RWPE2 (cell line): ENCODE measurements around the gene PFN4.

Source experiments
- ATAC-seq: fragments of 200-7000 bp; cut with Tn5 transposase; 3 replicates; pipeline ENCODE4 v1.9.1; 2021; ENCODE audit warnings: low read depth
- DNase-seq: peaks from one replicate; pipeline ENCODE4 v3.0.0-alpha.2; 2020; ENCODE audit warnings: low spot score
- H3K27ac ChIP-seq: fragments of 450-650 bp; 2 replicates; pipeline ENCODE4 v1.5.1; 2017; ENCODE audit warnings: mild to moderate bottlenecking; ENCODE audit not compliant: poor library complexity, severe bottlenecking
- H3K27me3 ChIP-seq: fragments of 250-450 bp; sonication (Bioruptor Pico); 2 replicates; pipeline ENCODE4 v1.5.1; 2021; ENCODE audit warnings: mild to moderate bottlenecking, moderate library complexity; ENCODE audit not compliant: insufficient read depth, poor library complexity, severe bottlenecking
- H3K36me3 ChIP-seq: fragments of 250-450 bp; sonication (Bioruptor Pico); 2 replicates; pipeline ENCODE4 v1.5.1; 2020; ENCODE audit warnings: low read depth, mild to moderate bottlenecking, moderate library complexity
- H3K4me1 ChIP-seq: fragments of 250-450 bp; sonication (Bioruptor Pico); 2 replicates; pipeline ENCODE4 v1.5.1; 2021; ENCODE audit warnings: mild to moderate bottlenecking, moderate library complexity; ENCODE audit not compliant: insufficient read depth, poor library complexity, severe bottlenecking
- H3K4me3 ChIP-seq: fragments of 250-450 bp; sonication (Bioruptor Pico); 2 replicates; pipeline ENCODE4 v1.5.1; 2021; ENCODE audit warnings: mild to moderate bottlenecking, moderate library complexity; ENCODE audit not compliant: severe bottlenecking
- H3K9me3 ChIP-seq: fragments of 250-450 bp; sonication (Bioruptor Pico); 2 replicates; pipeline ENCODE4 v1.5.1; 2021; ENCODE audit warnings: mild to moderate bottlenecking, moderate library complexity; ENCODE audit not compliant: severe bottlenecking
- TF ChIP-seq, protein P1 (sequence below): fragments of 450-650 bp; IDR thresholded peaks from one replicate; pipeline ENCODE4 v1.5.1; 2017; ENCODE audit warnings: mild to moderate bottlenecking, moderate library complexity; ENCODE audit not compliant: poor library complexity, severe bottlenecking

PFN4 gene

DNA sequence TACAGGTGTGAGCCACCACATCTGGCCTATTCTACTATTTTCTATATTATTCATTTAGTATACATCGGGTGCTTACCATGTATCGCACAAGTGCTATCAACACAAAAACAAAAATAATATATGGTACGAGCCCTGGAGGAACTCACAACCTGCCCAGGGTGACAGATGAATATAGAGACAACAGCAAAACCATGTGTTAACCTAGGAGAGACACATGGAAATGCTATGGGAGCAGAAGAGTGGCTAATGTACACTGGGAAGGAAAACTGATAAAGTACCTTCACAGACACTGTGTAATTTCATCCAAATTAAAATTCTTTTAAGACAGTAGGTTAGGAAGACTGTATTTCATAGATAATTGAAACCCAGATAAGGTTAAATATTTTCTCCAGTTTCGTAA, 50.9 kb downstream of the PFN4 start:
- peaks cover 75% of the 10 kb centered on the region for H3K36me3 ChIP-seq
- TF ChIP-seq, protein P1, sequence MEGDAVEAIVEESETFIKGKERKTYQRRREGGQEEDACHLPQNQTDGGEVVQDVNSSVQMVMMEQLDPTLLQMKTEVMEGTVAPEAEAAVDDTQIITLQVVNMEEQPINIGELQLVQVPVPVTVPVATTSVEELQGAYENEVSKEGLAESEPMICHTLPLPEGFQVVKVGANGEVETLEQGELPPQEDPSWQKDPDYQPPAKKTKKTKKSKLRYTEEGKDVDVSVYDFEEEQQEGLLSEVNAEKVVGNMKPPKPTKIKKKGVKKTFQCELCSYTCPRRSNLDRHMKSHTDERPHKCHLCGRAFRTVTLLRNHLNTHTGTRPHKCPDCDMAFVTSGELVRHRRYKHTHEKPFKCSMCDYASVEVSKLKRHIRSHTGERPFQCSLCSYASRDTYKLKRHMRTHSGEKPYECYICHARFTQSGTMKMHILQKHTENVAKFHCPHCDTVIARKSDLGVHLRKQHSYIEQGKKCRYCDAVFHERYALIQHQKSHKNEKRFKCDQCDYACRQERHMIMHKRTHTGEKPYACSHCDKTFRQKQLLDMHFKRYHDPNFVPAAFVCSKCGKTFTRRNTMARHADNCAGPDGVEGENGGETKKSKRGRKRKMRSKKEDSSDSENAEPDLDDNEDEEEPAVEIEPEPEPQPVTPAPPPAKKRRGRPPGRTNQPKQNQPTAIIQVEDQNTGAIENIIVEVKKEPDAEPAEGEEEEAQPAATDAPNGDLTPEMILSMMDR: no peak
- no peaks in the 10 kb centered on the region for H3K9me3 ChIP-seq
- H3K27me3 ChIP-seq: no peaks in the 10 kb centered on the region
- no peak for DNase-seq
- no peak for ATAC-seq
- H3K4me3 ChIP-seq: no peak overlapping the region
- H3K27ac ChIP-seq: no peak overlapping the region
- no peaks in the 10 kb centered on the region for H3K4me1 ChIP-seq

DNA sequence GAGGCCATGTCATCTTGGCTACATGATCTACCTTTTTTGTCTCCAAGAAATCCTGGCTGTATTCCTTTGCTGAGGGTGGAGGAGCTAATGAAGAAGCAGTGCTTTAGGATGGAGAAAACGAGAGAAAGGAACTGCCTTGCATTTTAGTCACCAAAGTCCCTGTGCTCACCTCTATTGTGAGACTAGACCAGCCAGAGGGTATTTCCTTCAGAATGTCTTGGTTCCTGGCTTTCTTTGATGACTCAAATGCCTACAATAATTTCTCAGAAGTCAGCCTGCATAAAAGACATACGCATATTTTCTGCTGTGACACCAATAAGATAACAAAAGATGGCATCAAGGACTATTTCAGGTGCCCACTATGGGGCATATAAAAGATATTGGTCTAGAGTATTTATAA, 57.8 kb downstream of the PFN4 start:
- Histone ChIP-seq H3K36me3 (peaks cover 43% of the 10 kb centered on the region), H3K4me1 (no peaks in the 10 kb centered on the region), H3K27ac (no peak overlapping the region), H3K9me3 (no peaks in the 10 kb centered on the region), H3K27me3 (no peaks in the 10 kb centered on the region), H3K4me3 (no peak overlapping the region)
- ATAC-seq (no peak), DNase-seq (no peak)
- TF ChIP-seq, protein P1: no peak
